ENCODE results near the gene MBNL1. TPM values are rescaled to one million over a fixed set of nuclear protein-coding genes. Genes with fewer than 3 reads are reported as not detected.

The MBNL1 gene
- polyA plus RNA-seq, 4 donors, result 39.6 to 48.7 (median 40.6) TPM

DNA sequence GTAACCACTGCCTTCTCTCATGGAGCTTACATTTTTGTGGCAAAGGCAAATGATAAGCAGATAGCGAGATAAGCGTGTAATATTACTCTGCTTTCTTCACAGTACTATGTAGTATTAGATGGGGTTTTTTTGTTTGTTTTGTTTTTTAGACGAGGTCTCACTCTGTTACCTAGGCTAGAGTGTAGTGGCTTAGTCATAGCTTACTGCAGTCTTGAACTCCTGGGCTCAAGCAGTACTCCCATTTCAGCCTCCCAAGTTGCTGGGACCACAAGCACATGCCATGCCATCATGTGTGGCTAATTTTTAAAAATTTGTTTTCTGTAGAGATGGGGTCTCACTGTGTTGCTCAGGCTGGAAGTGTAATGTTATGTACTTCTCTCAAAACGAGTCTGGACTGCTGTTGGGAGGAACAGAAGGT is 22.9 kb downstream of the MBNL1 start:
- no peak for DNase-seq
- no peaks in the 10 kb centered on the region for H3K9me3 ChIP-seq (ENCODE audit: control insufficient read depth in 2 of 2, insufficient read depth in 1 of 2, low read depth in 1 of 2, low read length in 1 of 2)
- H3K27me3 ChIP-seq (ENCODE audit: control insufficient read depth in 3 of 3, insufficient read depth in 3 of 3, low read length in 3 of 3), result no peaks in the 10 kb centered on the region
- peak overlapping the region in 1 of 3 donors; percentile 3 for H3K27ac ChIP-seq (ENCODE audit: low read depth in 1 of 3, low read length in 2 of 3)
- 51 to 68% (median 62%) methylated on average over 4 of the region's 4 CpGs for WGBS, 3 donors
- peaks cover 6 to 19% (median 7%) of the 10 kb centered on the region in 3 donors for H3K4me1 ChIP-seq (ENCODE audit: control insufficient read depth in 3 of 3, insufficient read depth in 2 of 3, low read depth in 1 of 3, low read length in 2 of 3)
- H3K4me3 ChIP-seq (ENCODE audit: low read depth in 1 of 3, low read length in 3 of 3), result no peak overlapping the region
- no peak for FAIRE-seq
- H3K36me3 ChIP-seq (ENCODE audit: control insufficient read depth in 3 of 3, insufficient read depth in 2 of 3, low read depth in 1 of 3, low read length in 3 of 3), result peaks cover 0 to 3% (median 0%) of the 10 kb centered on the region in 3 donors

DNA sequence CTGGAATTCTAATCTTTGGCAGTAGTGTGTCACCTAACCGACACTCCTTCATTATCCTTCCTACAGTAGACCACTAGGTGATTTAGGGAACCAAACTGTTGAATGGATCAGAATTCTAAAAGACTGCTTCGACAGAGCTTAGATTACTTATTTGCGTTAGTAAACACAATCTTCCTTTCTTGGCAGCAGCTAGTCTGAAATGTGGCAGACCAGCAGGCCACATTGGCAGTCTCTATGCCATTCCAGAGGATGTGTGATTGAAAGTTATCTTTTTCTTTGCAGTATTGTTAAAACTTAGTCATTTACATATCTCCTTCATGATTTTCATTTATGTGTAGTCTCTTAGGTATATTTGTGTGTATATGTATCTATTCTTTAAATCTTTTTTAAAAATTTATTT is 23.6 kb downstream of the MBNL1 start:
- DNase-seq, result no peak
- Histone ChIP-seq H3K9me3 (ENCODE audit: control insufficient read depth in 2 of 2, insufficient read depth in 1 of 2, low read depth in 1 of 2, low read length in 1 of 2) (no peaks in the 10 kb centered on the region), H3K4me3 (ENCODE audit: low read depth in 1 of 3, low read length in 3 of 3) (no peak overlapping the region), H3K4me1 (ENCODE audit: control insufficient read depth in 3 of 3, insufficient read depth in 2 of 3, low read depth in 1 of 3, low read length in 2 of 3) (peaks cover 6 to 24% (median 7%) of the 10 kb centered on the region in 3 donors), H3K27me3 (ENCODE audit: control insufficient read depth in 3 of 3, insufficient read depth in 3 of 3, low read length in 3 of 3) (no peaks in the 10 kb centered on the region), H3K36me3 (ENCODE audit: control insufficient read depth in 3 of 3, insufficient read depth in 2 of 3, low read depth in 1 of 3, low read length in 3 of 3) (peaks cover 0 to 3% (median 0%) of the 10 kb centered on the region in 3 donors), H3K27ac (ENCODE audit: low read depth in 1 of 3, low read length in 2 of 3) (no peak overlapping the region)
- WGBS, 3 donors, result 71 to 75% (median 73%) methylated on average over 3 of the region's 3 CpGs
- FAIRE-seq, result no peak

DNA sequence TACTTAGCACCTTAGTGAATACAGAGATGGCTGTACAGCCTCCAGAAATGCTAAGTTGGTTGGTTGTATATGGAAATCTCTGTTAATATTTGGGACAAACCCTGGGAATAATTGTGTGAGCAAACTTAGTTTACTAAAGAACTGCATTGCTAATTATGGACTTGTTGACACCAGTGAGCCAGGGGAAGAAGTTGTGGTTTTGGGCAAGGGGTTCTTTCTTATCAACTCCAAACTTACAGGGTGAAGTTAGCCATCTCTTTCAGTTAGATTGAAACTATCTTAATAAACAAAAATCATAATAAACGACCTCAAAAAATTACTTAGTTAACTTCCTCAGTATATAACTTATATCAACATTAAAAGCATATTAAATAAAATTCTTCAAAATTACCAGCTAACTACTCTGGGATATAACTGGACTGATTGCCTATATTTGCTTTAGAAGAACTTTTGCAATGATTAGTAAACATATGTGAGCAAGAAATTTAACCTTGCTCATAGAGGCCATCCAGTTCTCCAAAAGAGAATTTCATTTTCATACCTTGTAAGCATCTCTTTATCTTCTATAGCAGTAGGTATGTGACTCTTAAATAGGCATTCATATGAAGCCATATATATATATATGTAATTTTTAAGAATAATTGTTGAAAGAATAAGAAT is 24.7 kb downstream of the MBNL1 start:
- no peak overlapping the region for H3K27ac ChIP-seq (ENCODE audit: low read depth in 1 of 3, low read length in 2 of 3)
- 30 to 43% (median 41%) methylated on average over 1 of the region's 1 CpG for WGBS, 3 donors
- no peak overlapping the region for H3K4me3 ChIP-seq (ENCODE audit: low read depth in 1 of 3, low read length in 3 of 3)
- no peaks in the 10 kb centered on the region for H3K27me3 ChIP-seq (ENCODE audit: control insufficient read depth in 3 of 3, insufficient read depth in 3 of 3, low read length in 3 of 3)
- H3K4me1 ChIP-seq (ENCODE audit: control insufficient read depth in 3 of 3, insufficient read depth in 2 of 3, low read depth in 1 of 3, low read length in 2 of 3), result peaks cover 6 to 27% (median 7%) of the 10 kb centered on the region in 3 donors
- H3K36me3 ChIP-seq (ENCODE audit: control insufficient read depth in 3 of 3, insufficient read depth in 2 of 3, low read depth in 1 of 3, low read length in 3 of 3), result peaks cover 0 to 3% (median 0%) of the 10 kb centered on the region in 3 donors
- no peak for DNase-seq
- FAIRE-seq, result no peak
- no peaks in the 10 kb centered on the region for H3K9me3 ChIP-seq (ENCODE audit: control insufficient read depth in 2 of 2, insufficient read depth in 1 of 2, low read depth in 1 of 2, low read length in 1 of 2)

DNA sequence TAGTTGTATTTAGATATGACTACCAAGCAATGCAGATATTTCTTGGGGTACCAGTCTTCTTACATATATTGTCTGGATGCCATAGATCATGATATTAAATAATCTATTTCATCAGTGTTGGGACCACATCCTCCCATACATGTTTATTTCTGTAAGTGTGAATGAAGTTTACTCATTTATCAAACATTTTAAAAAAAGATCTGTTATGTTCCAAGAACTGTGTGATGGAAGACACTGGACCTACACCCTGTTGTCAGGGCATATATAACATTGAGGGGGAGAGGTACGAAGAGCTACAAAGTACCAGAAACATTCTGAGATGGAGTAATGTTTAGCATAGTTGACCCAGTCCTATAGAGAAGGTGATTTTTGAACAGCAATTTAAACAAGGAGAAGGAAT is 26.6 kb downstream of the MBNL1 start:
- H3K27ac ChIP-seq (ENCODE audit: low read depth in 1 of 3, low read length in 2 of 3), result peak overlapping the region in 2 of 3 donors; percentile 45 to 73
- H3K9me3 ChIP-seq (ENCODE audit: control insufficient read depth in 2 of 2, insufficient read depth in 1 of 2, low read depth in 1 of 2, low read length in 1 of 2), result no peaks in the 10 kb centered on the region
- no peak for DNase-seq
- no peak for FAIRE-seq
- H3K36me3 ChIP-seq (ENCODE audit: control insufficient read depth in 3 of 3, insufficient read depth in 2 of 3, low read depth in 1 of 3, low read length in 3 of 3), result peaks cover 0 to 5% (median 0%) of the 10 kb centered on the region in 3 donors
- 83 to 94% (median 88%) methylated on average over 1 of the region's 1 CpG for WGBS, 3 donors
- H3K4me1 ChIP-seq (ENCODE audit: control insufficient read depth in 3 of 3, insufficient read depth in 2 of 3, low read depth in 1 of 3, low read length in 2 of 3), result peaks cover 8 to 34% (median 11%) of the 10 kb centered on the region in 3 donors
- H3K27me3 ChIP-seq (ENCODE audit: control insufficient read depth in 3 of 3, insufficient read depth in 3 of 3, low read length in 3 of 3), result no peaks in the 10 kb centered on the region
- H3K4me3 ChIP-seq (ENCODE audit: low read depth in 1 of 3, low read length in 3 of 3), result no peak overlapping the region

DNA sequence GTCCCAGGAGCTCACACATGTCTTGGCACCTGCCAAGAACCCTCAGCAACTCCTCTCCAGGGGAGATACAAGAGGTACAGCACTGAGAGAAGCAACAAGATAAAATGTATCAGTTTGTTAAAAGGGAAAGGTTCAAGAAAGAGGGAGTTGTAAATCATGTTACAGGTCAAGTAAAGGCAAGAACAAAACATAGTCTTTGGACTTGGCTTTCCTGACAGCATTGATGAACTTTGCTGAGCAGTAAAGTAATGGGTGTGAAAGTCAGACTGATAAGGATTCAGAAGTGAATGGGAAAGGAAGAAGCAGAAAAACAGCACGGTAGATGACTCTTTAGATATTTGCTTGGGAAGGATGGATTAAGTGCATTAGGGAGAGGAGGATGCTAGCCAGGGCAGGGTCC is 27.1 kb downstream of the MBNL1 start:
- DNase-seq (peak; percentile 57 to 89), FAIRE-seq (no peak)
- Histone ChIP-seq H3K36me3 (ENCODE audit: control insufficient read depth in 3 of 3, insufficient read depth in 2 of 3, low read depth in 1 of 3, low read length in 3 of 3) (peaks cover 0 to 5% (median 0%) of the 10 kb centered on the region in 3 donors), H3K4me1 (ENCODE audit: control insufficient read depth in 3 of 3, insufficient read depth in 2 of 3, low read depth in 1 of 3, low read length in 2 of 3) (peaks cover 8 to 29% (median 11%) of the 10 kb centered on the region in 3 donors), H3K27ac (ENCODE audit: low read depth in 1 of 3, low read length in 2 of 3) (peak overlapping the region in 2 of 3 donors; percentile 45 to 73), H3K4me3 (ENCODE audit: low read depth in 1 of 3, low read length in 3 of 3) (no peak overlapping the region), H3K9me3 (ENCODE audit: control insufficient read depth in 2 of 2, insufficient read depth in 1 of 2, low read depth in 1 of 2, low read length in 1 of 2) (no peaks in the 10 kb centered on the region), H3K27me3 (ENCODE audit: control insufficient read depth in 3 of 3, insufficient read depth in 3 of 3, low read length in 3 of 3) (no peaks in the 10 kb centered on the region)
- 8 to 41% (median 29%) methylated on average over 1 of the region's 1 CpG for WGBS, 3 donors

DNA sequence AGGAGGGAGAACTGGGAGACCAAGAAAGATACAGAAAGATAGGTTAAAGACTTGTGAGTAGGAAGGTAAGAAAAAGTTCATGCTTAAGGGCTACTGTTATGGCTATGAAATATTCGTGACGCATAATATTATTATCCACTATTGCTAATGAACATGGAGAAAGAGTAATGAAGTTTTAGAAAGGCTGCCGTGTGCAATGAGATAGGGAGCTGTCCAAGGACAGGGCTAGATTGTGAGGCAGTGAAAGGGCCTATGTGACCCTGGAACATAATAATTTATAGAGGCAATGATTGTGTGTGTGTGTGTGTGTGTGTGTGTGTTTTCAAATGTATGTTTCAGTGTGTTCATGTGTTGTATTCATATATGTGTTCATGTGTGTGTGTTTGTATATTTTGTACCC is 27.7 kb downstream of the MBNL1 start:
- WGBS, 3 donors, result 64 to 72% (median 66%) methylated on average over 3 of the region's 3 CpGs
- Histone ChIP-seq H3K36me3 (ENCODE audit: control insufficient read depth in 3 of 3, insufficient read depth in 2 of 3, low read depth in 1 of 3, low read length in 3 of 3) (peaks cover 0 to 5% (median 0%) of the 10 kb centered on the region in 3 donors), H3K4me1 (ENCODE audit: control insufficient read depth in 3 of 3, insufficient read depth in 2 of 3, low read depth in 1 of 3, low read length in 2 of 3) (peaks cover 8 to 29% (median 11%) of the 10 kb centered on the region in 3 donors), H3K4me3 (ENCODE audit: low read depth in 1 of 3, low read length in 3 of 3) (no peak overlapping the region), H3K27ac (ENCODE audit: low read depth in 1 of 3, low read length in 2 of 3) (peak overlapping the region in 2 of 3 donors; percentile 34 to 73), H3K9me3 (ENCODE audit: control insufficient read depth in 2 of 2, insufficient read depth in 1 of 2, low read depth in 1 of 2, low read length in 1 of 2) (no peaks in the 10 kb centered on the region), H3K27me3 (ENCODE audit: control insufficient read depth in 3 of 3, insufficient read depth in 3 of 3, low read length in 3 of 3) (no peaks in the 10 kb centered on the region)
- FAIRE-seq (no peak), DNase-seq (no peak)

DNA sequence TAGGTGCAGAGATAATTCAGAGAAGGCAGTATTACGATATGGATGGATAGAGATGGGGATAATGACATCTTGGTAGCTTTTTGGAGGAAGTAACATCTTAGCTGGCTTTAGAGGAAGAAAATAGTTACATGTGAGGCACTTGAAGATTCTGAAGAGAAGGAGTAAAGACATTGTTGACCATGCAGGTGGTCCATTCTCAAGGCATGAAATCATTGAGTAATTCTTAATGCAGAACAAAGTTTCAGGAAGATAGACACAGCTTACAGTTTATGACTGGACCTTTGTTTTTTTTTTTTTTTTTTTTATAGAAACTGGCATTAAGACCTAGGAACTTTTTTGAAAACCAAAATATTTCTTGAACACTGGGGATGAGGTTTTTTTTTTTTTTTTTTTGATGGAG is 28.2 kb downstream of the MBNL1 start:
- WGBS, 3 donors, result 63 to 72% (median 68%) methylated on average over 1 of the region's 1 CpG
- no peaks in the 10 kb centered on the region for H3K9me3 ChIP-seq (ENCODE audit: control insufficient read depth in 2 of 2, insufficient read depth in 1 of 2, low read depth in 1 of 2, low read length in 1 of 2)
- FAIRE-seq, result no peak
- peaks cover 8 to 33% (median 13%) of the 10 kb centered on the region in 3 donors for H3K4me1 ChIP-seq (ENCODE audit: control insufficient read depth in 3 of 3, insufficient read depth in 2 of 3, low read depth in 1 of 3, low read length in 2 of 3)
- H3K36me3 ChIP-seq (ENCODE audit: control insufficient read depth in 3 of 3, insufficient read depth in 2 of 3, low read depth in 1 of 3, low read length in 3 of 3), result peaks cover 0 to 5% (median 3%) of the 10 kb centered on the region in 3 donors
- no peak overlapping the region for H3K4me3 ChIP-seq (ENCODE audit: low read depth in 1 of 3, low read length in 3 of 3)
- no peak overlapping the region for H3K27ac ChIP-seq (ENCODE audit: low read depth in 1 of 3, low read length in 2 of 3)
- no peaks in the 10 kb centered on the region for H3K27me3 ChIP-seq (ENCODE audit: control insufficient read depth in 3 of 3, insufficient read depth in 3 of 3, low read length in 3 of 3)
- no peak for DNase-seq

DNA sequence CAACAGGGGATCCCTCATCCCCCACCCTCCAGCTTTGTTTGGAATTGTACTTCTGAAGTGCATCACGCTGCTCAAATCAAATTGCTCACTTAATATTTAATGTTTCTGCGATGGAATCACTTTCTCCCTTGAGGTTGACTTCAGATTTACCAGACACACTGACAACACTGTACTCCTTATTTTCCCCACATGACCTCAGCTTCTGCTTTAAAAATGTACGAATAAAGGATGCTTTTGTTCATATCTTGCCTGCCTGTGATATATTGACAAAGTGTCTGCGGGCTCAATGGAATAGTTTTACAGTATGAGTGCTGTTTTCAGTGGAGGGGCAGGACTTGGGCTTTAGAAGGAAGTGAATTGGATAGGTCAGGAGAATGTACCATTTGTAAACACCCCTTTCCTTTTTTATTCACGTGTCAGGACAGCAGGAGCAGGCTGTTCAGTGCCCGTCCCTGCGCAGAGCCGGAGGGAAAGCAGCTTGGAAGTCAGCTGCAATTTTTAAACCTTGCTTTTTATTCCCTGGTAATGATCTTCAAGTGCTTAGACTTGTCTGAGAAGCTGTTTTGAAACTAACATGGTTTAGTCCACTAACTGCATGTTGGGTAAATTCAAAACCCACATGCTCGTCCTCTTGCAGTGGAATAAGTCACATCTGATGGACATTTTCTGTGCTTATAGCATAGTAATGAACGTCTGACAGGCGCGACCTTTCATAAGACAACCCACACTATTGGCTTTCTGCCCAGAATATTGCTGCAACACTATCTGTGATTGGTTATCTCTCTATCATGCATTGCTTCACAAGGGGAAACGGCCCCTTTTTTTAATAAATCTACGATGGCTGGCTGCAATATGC is 29.9 kb downstream of the MBNL1 start:
- H3K27me3 ChIP-seq (ENCODE audit: control insufficient read depth in 3 of 3, insufficient read depth in 3 of 3, low read length in 3 of 3), result no peaks in the 10 kb centered on the region
- peak overlapping the region in 2 of 3 donors; percentile 43 for H3K4me3 ChIP-seq (ENCODE audit: low read depth in 1 of 3, low read length in 3 of 3)
- peaks cover 0 to 3% (median 2%) of the 10 kb centered on the region in 3 donors for H3K36me3 ChIP-seq (ENCODE audit: control insufficient read depth in 3 of 3, insufficient read depth in 2 of 3, low read depth in 1 of 3, low read length in 3 of 3)
- 2 to 5% (median 3%) methylated on average over 14 of the region's 14 CpGs for WGBS, 3 donors
- H3K27ac ChIP-seq (ENCODE audit: low read depth in 1 of 3, low read length in 2 of 3), result peak overlapping the region; percentile 74 to 95 (median 89)
- no peak for FAIRE-seq
- H3K4me1 ChIP-seq (ENCODE audit: control insufficient read depth in 3 of 3, insufficient read depth in 2 of 3, low read depth in 1 of 3, low read length in 2 of 3), result peaks cover 10 to 33% (median 14%) of the 10 kb centered on the region in 3 donors
- peak; percentile 90 to 92 for DNase-seq
- H3K9me3 ChIP-seq (ENCODE audit: control insufficient read depth in 2 of 2, insufficient read depth in 1 of 2, low read depth in 1 of 2, low read length in 1 of 2), result no peaks in the 10 kb centered on the region
